GM12878 (cell line): Measurements from ENCODE around the gene APBB1IP. TPM values are rescaled to one million over a fixed set of nuclear protein-coding genes. Genes with fewer than 3 reads are reported as not detected.

Source experiments
- ATAC-seq: fragments of 200-7000 bp; cut with Tn5 transposase; 3 replicates; pipeline ENCODE4 v1.9.1; 2020; ENCODE audit warnings: mild to moderate bottlenecking, moderate library complexity
- BruUV-seq: library from RNA; stranded (reverse); fragments of 400-500 nt; replicated peaks from 2 replicates; lab custom pipeline; 2021; lab: Mats Ljungman, UMichigan
- CTCF ChIA-PET: fragments of 300-600 bp; sonication (Branson Sonifier 250); formaldehyde crosslinking; extraction: SDS; loops from one replicate; lab custom pipeline; 2021; ENCODE audit warnings: inconsistent platforms; lab: Yijun Ruan, JAX
- POLR2A ChIA-PET: fragments of 350-600 bp; formaldehyde crosslinking; extraction: SDS; loops from one replicate; lab custom pipeline; 2021; ENCODE audit warnings: inconsistent platforms; lab: Charles Lee
- RAD21 ChIA-PET: fragments of 300-600 bp; sonication (Branson Sonifier 250); formaldehyde crosslinking; loops from one replicate; lab custom pipeline; 2023; ENCODE audit warnings: antibody characterized with exemption; ENCODE audit not compliant: unreplicated experiment; lab: Charles Lee
- SMC1A ChIA-PET: fragments of 300-600 bp; sonication (Branson Sonifier 250); formaldehyde crosslinking; loops from one replicate; lab custom pipeline; 2023; ENCODE audit not compliant: unreplicated experiment, uncharacterized antibody; lab: Charles Lee
- DNase-seq: peaks from one replicate; pipeline ENCODE4 v3.0.0-alpha.2; 2011; ENCODE audit warnings: low read depth, low spot score
- FAIRE-seq: peaks from 3 replicates; lab custom pipeline; 2011; peaks lifted over from hg19 to GRCh38; lab: Jason Lieb, UNC
- H2AFZ ChIP-seq: 2 replicates; pipeline ENCODE4 v1.6.0; 2011; ENCODE audit warnings: low read depth, low read length, control low read depth; ENCODE audit not compliant: control insufficient read depth
- H3K27ac ChIP-seq: 2 replicates; pipeline ENCODE4 v1.5.1; 2011; ENCODE audit warnings: control low read depth; ENCODE audit not compliant: control insufficient read depth, insufficient read depth
- H3K27me3 ChIP-seq, 2 experiments: replicated peaks in 1 of 2; 2 replicates each; pipeline versions ENCODE4 v1.6.0 to v1.6.1; 2011; ENCODE audit warnings: low read length in 1 of 2; ENCODE audit not compliant: control insufficient read depth in 2 of 2, insufficient read depth in 2 of 2
- H3K36me3 ChIP-seq, 2 experiments: 2 replicates each; pipeline ENCODE4 v1.5.1; 2011; ENCODE audit warnings: low read length in 1 of 2; ENCODE audit not compliant: control insufficient read depth in 2 of 2, insufficient read depth in 2 of 2
- H3K4me1 ChIP-seq: 2 replicates; pipeline ENCODE4 v1.6.1; 2011; ENCODE audit warnings: mild to moderate bottlenecking, low read length, moderate library complexity, mixed read lengths; ENCODE audit not compliant: control insufficient read depth, insufficient read depth
- H3K4me2 ChIP-seq: 2 replicates; pipeline ENCODE4 v1.6.0; 2011; ENCODE audit warnings: control low read depth; ENCODE audit not compliant: control insufficient read depth, insufficient read depth
- H3K4me3 ChIP-seq: fragments of 200-600 bp; sonication (generic); 2 replicates; pipeline ENCODE4 v1.5.1; 2016
- H3K79me2 ChIP-seq: 2 replicates; pipeline ENCODE4 v1.6.0; 2011; ENCODE audit warnings: low read length; ENCODE audit not compliant: control insufficient read depth, insufficient read depth
- H3K9ac ChIP-seq: 2 replicates; pipeline ENCODE4 v1.8.0; 2011; ENCODE audit warnings: low read length, control low read depth, mixed read lengths; ENCODE audit not compliant: control insufficient read depth, insufficient read depth
- H3K9me3 ChIP-seq: replicated peaks from 3 replicates; pipeline ENCODE4 v1.5.1; 2011; ENCODE audit warnings: mild to moderate bottlenecking, low read length; ENCODE audit not compliant: control insufficient read depth, insufficient read depth
- H4K20me1 ChIP-seq: 2 replicates; pipeline ENCODE4 v1.6.0; 2011; ENCODE audit not compliant: control insufficient read depth, insufficient read depth
- BACH1 ChIP-seq: fragments of 450-650 bp; IDR thresholded peaks from 2 replicates; pipeline ENCODE4 v1.6.1; 2017; ENCODE audit warnings: mild to moderate bottlenecking, borderline replicate concordance
- CBFB ChIP-seq: IDR thresholded peaks from 2 replicates; pipeline ENCODE4 v1.6.1; 2016; ENCODE audit warnings: antibody characterized with exemption, low read depth
- EGR1 ChIP-seq, 2 experiments: IDR thresholded peaks; 1 replicate in 1 of 2; 2 replicates in 1 of 2; pipeline ENCODE4 v1.6.1; 2011 to 2012; ENCODE audit warnings: low read depth in 2 of 2, low read length in 2 of 2, borderline replicate concordance in 1 of 2, mild to moderate bottlenecking in 1 of 2, moderate library complexity in 1 of 2
- EP300 ChIP-seq, 2 experiments: fragments of 150-350 bp in 1 of 2; IDR thresholded peaks; 2 replicates each; pipeline ENCODE4 v1.6.1; 2011 to 2012; ENCODE audit warnings: low read depth in 2 of 2, low read length in 2 of 2, borderline replicate concordance in 1 of 2, improper control_type of control experiment in 1 of 2, inconsistent platforms in 1 of 2; ENCODE audit not compliant: control insufficient read depth in 1 of 2
- ESRRA ChIP-seq: IDR thresholded peaks from 2 replicates; pipeline ENCODE4 v1.6.1; 2012; ENCODE audit warnings: mild to moderate bottlenecking, low read length, improper control_type of control experiment
- HDAC2 ChIP-seq: fragments of 200-600 bp; sonication (generic); IDR thresholded peaks from 2 replicates; pipeline ENCODE4 v1.6.1; 2017
- LARP7 ChIP-seq: fragments of 450-650 bp; IDR thresholded peaks from 2 replicates; pipeline ENCODE4 v1.6.1; 2017; ENCODE audit warnings: mild to moderate bottlenecking
- MTA2 ChIP-seq: fragments of 450-650 bp; IDR thresholded peaks from 2 replicates; pipeline ENCODE4 v1.6.1; 2016; ENCODE audit warnings: low read depth, mild to moderate bottlenecking, moderate library complexity
- MTA3 ChIP-seq: IDR thresholded peaks from 2 replicates; pipeline ENCODE4 v1.6.1; 2012; ENCODE audit warnings: low read length, inconsistent platforms, borderline replicate concordance
- NFIC ChIP-seq: IDR thresholded peaks from 2 replicates; pipeline ENCODE4 v1.6.1; 2012; ENCODE audit warnings: low read depth, mild to moderate bottlenecking, inconsistent platforms, low read length, moderate library complexity
- SIN3A ChIP-seq: IDR thresholded peaks from 2 replicates; pipeline ENCODE4 v1.6.1; 2012; ENCODE audit warnings: low read depth, low read length, improper control_type of control experiment
- SIX5 ChIP-seq: IDR thresholded peaks from 2 replicates; pipeline ENCODE4 v1.6.1; 2011; ENCODE audit warnings: mild to moderate bottlenecking, low read depth, low read length, moderate library complexity; ENCODE audit not compliant: severe bottlenecking
- SMC3 ChIP-seq: IDR thresholded peaks from 2 replicates; pipeline ENCODE4 v1.6.1; 2011; ENCODE audit warnings: low read length, improper control_type of control experiment, borderline replicate concordance
- SREBF2 ChIP-seq: IDR thresholded peaks from 2 replicates; pipeline ENCODE4 v1.6.1; 2012; ENCODE audit warnings: mild to moderate bottlenecking, low read length
- TCF12 ChIP-seq: IDR thresholded peaks from 2 replicates; pipeline ENCODE4 v1.6.1; 2011; ENCODE audit warnings: low read depth, mild to moderate bottlenecking, low read length
- WGBS: methylation state at CpG from one replicate; pipeline ENCODE4 v1.1.6; 2016; ENCODE audit warnings: low lambda C conversion rate; ENCODE audit not compliant: insufficient replicate concordance, insufficient coverage; ENCODE audit errors: missing lambda C conversion rate; 5-methylcytosine and 5-hydroxymethylcytosine counted together
- in situ Hi-C: fragments of 300-500 bp; cut with MboI; formaldehyde crosslinking; loops from 9 replicates; pipeline ENCODE4 v1.14.3; 2018; ENCODE audit warnings: mixed read lengths
- intact Hi-C: fragments of 100-400 bp; cut with micrococcal nuclease; formaldehyde crosslinking; loops from one replicate; pipeline ENCODE4 v1.14.2; 2022; ENCODE audit not compliant: unreplicated experiment
- polyA plus RNA-seq, 11 experiments: library from polyadenylated mRNA; depleted of rRNA in 4 of 11; unstranded in 6 of 11; stranded (reverse) in 5 of 11; fragments of >200 nt; fragmentation: Nextera tagmentation in 4 of 11; fragmentation: Illumina TruSeq in 1 of 11; extraction: Ambion mirVana in 4 of 11; extraction: Trizol in 1 of 11; gene quantifications; 1 replicate in 1 of 11; 2 replicates in 10 of 11; pipeline versions ENCODE4 v1.2.1 to v1.2.3, GENCODE V29; 2011 to 2016; ENCODE audit warnings: inconsistent platforms in 2 of 11, missing spikeins in 2 of 11, low read depth in 1 of 11
- total RNA-seq, 4 experiments: library from RNA; depleted of rRNA in 3 of 4; stranded (reverse); fragments of >200 nt in 3 of 4; fragmentation: Illumina TruSeq in 1 of 4; extraction: Trizol in 1 of 4; gene quantifications; 2 replicates each; pipeline versions ENCODE4 v1.2.1 to v1.2.3, GENCODE V29; 2013 to 2021
- TF ChIP-seq, protein P1 (sequence below): fragments of 450-650 bp; IDR thresholded peaks from 2 replicates; pipeline ENCODE4 v1.6.1; 2016; ENCODE audit warnings: mild to moderate bottlenecking, moderate library complexity, borderline replicate concordance
- TF ChIP-seq, protein P2 (sequence below): fragments of 450-650 bp; conservative IDR thresholded peaks from 2 replicates; pipeline ENCODE4 v1.6.1; 2017; ENCODE audit warnings: mild to moderate bottlenecking, moderate library complexity
- TF ChIP-seq, protein P3 (sequence below): IDR thresholded peaks from 2 replicates; pipeline ENCODE4 v1.6.1; 2011; ENCODE audit warnings: borderline replicate concordance, low read depth, mild to moderate bottlenecking, moderate library complexity, low read length; ENCODE audit not compliant: insufficient read depth, poor library complexity, severe bottlenecking

APBB1IP gene
- total and polyA plus RNA-seq, 10 of the 15 experiments (the other 5 are each of a cell fraction or from before 2014, with no cell fraction given) = 7.3 to 67.4 (median 19.9) TPM

DNA sequence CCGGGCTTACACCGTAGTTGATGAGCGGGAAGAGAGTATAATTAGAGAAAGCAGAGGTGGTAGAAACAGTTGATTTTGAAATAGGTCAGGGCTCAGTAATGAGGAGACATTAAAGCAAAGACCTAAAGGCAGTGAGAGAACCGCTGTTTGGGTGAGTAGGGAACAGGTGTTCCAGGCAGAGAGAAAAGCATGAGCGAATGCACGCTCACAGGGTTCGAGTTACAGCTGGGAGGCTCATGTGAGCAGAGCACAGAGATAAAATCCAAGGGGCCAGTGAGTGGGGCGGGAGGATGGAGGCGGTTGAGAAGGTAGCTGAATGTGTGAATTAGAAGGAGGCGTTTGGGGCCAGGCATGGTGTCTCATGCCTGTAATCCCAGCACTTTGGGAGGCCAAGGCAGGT lies 39.9 kb downstream of the APBB1IP start:
- no peak for ATAC-seq
- Histone ChIP-seq H3K4me2 (no peak overlapping the region), H3K36me3 (peaks cover 0 to 11% of the 10 kb centered on the region in 2 experiments; a peak in 3 of 4 replicates), H4K20me1 (no peaks in the 10 kb centered on the region), H3K4me3 (no peak overlapping the region), H3K9ac (no peak overlapping the region), H3K79me2 (peaks cover 82% of the 10 kb centered on the region), H3K4me1 (peaks cover 43% of the 10 kb centered on the region), H2AFZ (no peak overlapping the region), H3K9me3 (no peaks in the 10 kb centered on the region), H3K27me3 (no peaks in the 10 kb centered on the region), H3K27ac (peak overlapping the region; percentile 8; the same call in 1 of the 2 replicates)
- no peak for DNase-seq
- WGBS = 85% methylated on average over 10 of the region's 10 CpGs
- intact Hi-C loops (loop anchor here (5.0 kb wide), 1 partner anchor 49 kb away; no protein-coding TSS in a partner anchor), in situ Hi-C loops (no loop called here)
- SMC1A ChIA-PET = interaction anchor here (0.9 to 1.0 kb wide), 2 partner anchors 8 to 43 kb away, joined by 3 read pairs; no protein-coding TSS in a partner anchor
- POLR2A ChIA-PET = no interaction called here
- RAD21 ChIA-PET = interaction anchor here (1.7 kb wide), 1 partner anchor 11 kb away, joined by 5 read pairs; no protein-coding TSS in a partner anchor
- CTCF ChIA-PET = no interaction called here
- no peak for FAIRE-seq
- BruUV-seq = TSS peak; percentile 27
- no peak for TF ChIP-seq TCF12
- TF ChIP-seq EGR1 (IDR thresholded peaks at IDR 0.05; ENCODE audit: borderline replicate concordance in 1 of 2, low read depth in 2 of 2, low read length in 2 of 2) = no peak
- TF ChIP-seq MTA3 = no peak
- no peak for TF ChIP-seq MTA2
- TF ChIP-seq HDAC2 = no peak
- TF ChIP-seq, protein P1, sequence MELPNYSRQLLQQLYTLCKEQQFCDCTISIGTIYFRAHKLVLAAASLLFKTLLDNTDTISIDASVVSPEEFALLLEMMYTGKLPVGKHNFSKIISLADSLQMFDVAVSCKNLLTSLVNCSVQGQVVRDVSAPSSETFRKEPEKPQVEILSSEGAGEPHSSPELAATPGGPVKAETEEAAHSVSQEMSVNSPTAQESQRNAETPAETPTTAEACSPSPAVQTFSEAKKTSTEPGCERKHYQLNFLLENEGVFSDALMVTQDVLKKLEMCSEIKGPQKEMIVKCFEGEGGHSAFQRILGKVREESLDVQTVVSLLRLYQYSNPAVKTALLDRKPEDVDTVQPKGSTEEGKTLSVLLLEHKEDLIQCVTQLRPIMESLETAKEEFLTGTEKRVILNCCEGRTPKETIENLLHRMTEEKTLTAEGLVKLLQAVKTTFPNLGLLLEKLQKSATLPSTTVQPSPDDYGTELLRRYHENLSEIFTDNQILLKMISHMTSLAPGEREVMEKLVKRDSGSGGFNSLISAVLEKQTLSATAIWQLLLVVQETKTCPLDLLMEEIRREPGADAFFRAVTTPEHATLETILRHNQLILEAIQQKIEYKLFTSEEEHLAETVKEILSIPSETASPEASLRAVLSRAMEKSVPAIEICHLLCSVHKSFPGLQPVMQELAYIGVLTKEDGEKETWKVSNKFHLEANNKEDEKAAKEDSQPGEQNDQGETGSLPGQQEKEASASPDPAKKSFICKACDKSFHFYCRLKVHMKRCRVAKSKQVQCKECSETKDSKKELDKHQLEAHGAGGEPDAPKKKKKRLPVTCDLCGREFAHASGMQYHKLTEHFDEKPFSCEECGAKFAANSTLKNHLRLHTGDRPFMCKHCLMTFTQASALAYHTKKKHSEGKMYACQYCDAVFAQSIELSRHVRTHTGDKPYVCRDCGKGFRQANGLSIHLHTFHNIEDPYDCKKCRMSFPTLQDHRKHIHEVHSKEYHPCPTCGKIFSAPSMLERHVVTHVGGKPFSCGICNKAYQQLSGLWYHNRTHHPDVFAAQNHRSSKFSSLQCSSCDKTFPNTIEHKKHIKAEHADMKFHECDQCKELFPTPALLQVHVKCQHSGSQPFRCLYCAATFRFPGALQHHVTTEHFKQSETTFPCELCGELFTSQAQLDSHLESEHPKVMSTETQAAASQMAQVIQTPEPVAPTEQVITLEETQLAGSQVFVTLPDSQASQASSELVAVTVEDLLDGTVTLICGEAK = no peak
- no peak for TF ChIP-seq NFIC
- no peak for TF ChIP-seq EP300 (IDR thresholded peaks at IDR 0.05; ENCODE audit: borderline replicate concordance in 1 of 2, control insufficient read depth in 1 of 2, low read depth in 2 of 2, low read length in 2 of 2)
- no peak for TF ChIP-seq ESRRA
- TF ChIP-seq, protein P2, sequence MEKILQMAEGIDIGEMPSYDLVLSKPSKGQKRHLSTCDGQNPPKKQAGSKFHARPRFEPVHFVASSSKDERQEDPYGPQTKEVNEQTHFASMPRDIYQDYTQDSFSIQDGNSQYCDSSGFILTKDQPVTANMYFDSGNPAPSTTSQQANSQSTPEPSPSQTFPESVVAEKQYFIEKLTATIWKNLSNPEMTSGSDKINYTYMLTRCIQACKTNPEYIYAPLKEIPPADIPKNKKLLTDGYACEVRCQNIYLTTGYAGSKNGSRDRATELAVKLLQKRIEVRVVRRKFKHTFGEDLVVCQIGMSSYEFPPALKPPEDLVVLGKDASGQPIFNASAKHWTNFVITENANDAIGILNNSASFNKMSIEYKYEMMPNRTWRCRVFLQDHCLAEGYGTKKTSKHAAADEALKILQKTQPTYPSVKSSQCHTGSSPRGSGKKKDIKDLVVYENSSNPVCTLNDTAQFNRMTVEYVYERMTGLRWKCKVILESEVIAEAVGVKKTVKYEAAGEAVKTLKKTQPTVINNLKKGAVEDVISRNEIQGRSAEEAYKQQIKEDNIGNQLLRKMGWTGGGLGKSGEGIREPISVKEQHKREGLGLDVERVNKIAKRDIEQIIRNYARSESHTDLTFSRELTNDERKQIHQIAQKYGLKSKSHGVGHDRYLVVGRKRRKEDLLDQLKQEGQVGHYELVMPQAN = no peak
- no peak for TF ChIP-seq SREBF2
- no peak for TF ChIP-seq SIX5
- TF ChIP-seq LARP7 = no peak
- TF ChIP-seq, protein P3, sequence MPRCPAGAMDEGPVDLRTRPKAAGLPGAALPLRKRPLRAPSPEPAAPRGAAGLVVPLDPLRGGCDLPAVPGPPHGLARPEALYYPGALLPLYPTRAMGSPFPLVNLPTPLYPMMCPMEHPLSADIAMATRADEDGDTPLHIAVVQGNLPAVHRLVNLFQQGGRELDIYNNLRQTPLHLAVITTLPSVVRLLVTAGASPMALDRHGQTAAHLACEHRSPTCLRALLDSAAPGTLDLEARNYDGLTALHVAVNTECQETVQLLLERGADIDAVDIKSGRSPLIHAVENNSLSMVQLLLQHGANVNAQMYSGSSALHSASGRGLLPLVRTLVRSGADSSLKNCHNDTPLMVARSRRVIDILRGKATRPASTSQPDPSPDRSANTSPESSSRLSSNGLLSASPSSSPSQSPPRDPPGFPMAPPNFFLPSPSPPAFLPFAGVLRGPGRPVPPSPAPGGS = no peak
- TF ChIP-seq SIN3A = no peak
- no peak for TF ChIP-seq BACH1
- no peak for TF ChIP-seq SMC3
- no peak for TF ChIP-seq CBFB
